IMR-90 (cell line): Measurements from ENCODE around the gene SPATA24. TPM values are rescaled to one million over a fixed set of nuclear protein-coding genes. Genes with fewer than 3 reads are reported as not detected.

Source experiments
- ATAC-seq: fragments of 200-7000 bp; cut with Tn5 transposase; 2 replicates; pipeline ENCODE4 v1.9.1; 2020; ENCODE audit warnings: low read depth, mild to moderate bottlenecking, moderate library complexity
- BruUV-seq: library from RNA; stranded (reverse); fragments of 400-500 nt; replicated peaks from 2 replicates; lab custom pipeline; 2021; lab: Mats Ljungman, UMichigan
- CTCF ChIA-PET: fragments of 300-600 bp; formaldehyde crosslinking; extraction: SDS; loops from one replicate; lab custom pipeline; 2021; ENCODE audit warnings: antibody characterized with exemption; lab: Yijun Ruan, JAX
- POLR2A ChIA-PET: fragments of 300-600 bp; sonication (Branson Sonifier 250); formaldehyde crosslinking; loops from one replicate; lab custom pipeline; 2022; ENCODE audit warnings: antibody characterized with exemption; ENCODE audit not compliant: unreplicated experiment; lab: Charles Lee
- DNase-seq: peaks from one replicate; pipeline ENCODE4 v3.0.0; 2013
- H2AFZ ChIP-seq: replicated peaks from 2 replicates; pipeline ENCODE3; 2013; ENCODE audit warnings: low read length, mild to moderate bottlenecking; ENCODE audit not compliant: poor library complexity
- H2AK5ac ChIP-seq: 2 replicates; pipeline ENCODE4 v1.6.1; 2013; ENCODE audit warnings: low read depth, low read length, inconsistent platforms
- H2AK9ac ChIP-seq: replicated peaks from 2 replicates; pipeline ENCODE3; 2013; ENCODE audit warnings: mild to moderate bottlenecking, low read depth, low read length, moderate library complexity; ENCODE audit not compliant: poor library complexity
- H2BK120ac ChIP-seq: 2 replicates; pipeline ENCODE4 v1.6.1; 2013; ENCODE audit warnings: low read depth, low read length, inconsistent platforms
- H2BK15ac ChIP-seq: 3 replicates; pipeline ENCODE4 v1.6.1; 2013; ENCODE audit warnings: low read depth, low read length, inconsistent platforms
- H2BK20ac ChIP-seq: 2 replicates; pipeline ENCODE4 v1.6.1; 2013; ENCODE audit warnings: low read depth, mild to moderate bottlenecking, inconsistent platforms, low read length, moderate library complexity
- H2BK5ac ChIP-seq: 2 replicates; pipeline ENCODE4 v1.6.1; 2013; ENCODE audit warnings: mild to moderate bottlenecking, low read depth, low read length, inconsistent platforms; ENCODE audit not compliant: poor library complexity, severe bottlenecking
- H3K14ac ChIP-seq: replicated peaks from 2 replicates; pipeline ENCODE4 v1.6.1; 2013; ENCODE audit warnings: low read depth, low read length, inconsistent platforms
- H3K18ac ChIP-seq: 2 replicates; pipeline ENCODE4 v1.6.1; 2013; ENCODE audit warnings: low read depth, low read length, control low read depth
- H3K23ac ChIP-seq: 2 replicates; pipeline ENCODE4 v1.6.1; 2013; ENCODE audit warnings: low read depth, low read length, inconsistent platforms
- H3K27ac ChIP-seq: 2 replicates; pipeline ENCODE4 v1.5.1; 2013; ENCODE audit warnings: mild to moderate bottlenecking, control low read depth, low read length; ENCODE audit not compliant: insufficient read depth
- H3K27me3 ChIP-seq: 2 replicates; pipeline ENCODE4 v1.6.1; 2013; ENCODE audit warnings: low read length; ENCODE audit not compliant: control insufficient read depth, insufficient read depth
- H3K36me3 ChIP-seq: 2 replicates; pipeline ENCODE4 v1.6.1; 2013; ENCODE audit warnings: low read length, mixed read lengths; ENCODE audit not compliant: control insufficient read depth, insufficient read depth
- H3K4ac ChIP-seq: 2 replicates; pipeline ENCODE4 v1.6.1; 2013; ENCODE audit warnings: low read depth, low read length, inconsistent platforms
- H3K4me1 ChIP-seq: 2 replicates; pipeline ENCODE4 v1.6.1; 2013; ENCODE audit warnings: low read length, mixed read lengths; ENCODE audit not compliant: control insufficient read depth, insufficient read depth
- H3K4me2 ChIP-seq: 2 replicates; pipeline ENCODE4 v1.6.1; 2013; ENCODE audit warnings: low read depth, mild to moderate bottlenecking, control low read depth, low read length, moderate library complexity
- H3K4me3 ChIP-seq: 2 replicates; pipeline ENCODE4 v1.5.1; 2013; ENCODE audit warnings: low read depth, mild to moderate bottlenecking, control low read depth, low read length, moderate library complexity; ENCODE audit not compliant: insufficient read depth
- H3K56ac ChIP-seq: 2 replicates; pipeline ENCODE4 v1.6.1; 2013; ENCODE audit warnings: low read length, inconsistent platforms; ENCODE audit not compliant: insufficient read depth; ENCODE audit errors: extremely low read depth
- H3K79me1 ChIP-seq, 2 experiments: 2 replicates each; pipeline ENCODE4 v1.6.1; 2013; ENCODE audit warnings: low read length in 2 of 2, inconsistent platforms in 1 of 2, low read depth in 1 of 2
- H3K9ac ChIP-seq: 2 replicates; pipeline ENCODE4 v1.6.1; 2013; ENCODE audit warnings: low read depth, low read length, control low read depth
- H3K9me1 ChIP-seq: 2 replicates; pipeline ENCODE4 v1.6.1; 2013; ENCODE audit warnings: low read length, inconsistent platforms; ENCODE audit not compliant: insufficient read depth
- H3K9me3 ChIP-seq: 2 replicates; pipeline ENCODE4 v1.6.1; 2013; ENCODE audit warnings: low read length; ENCODE audit not compliant: control insufficient read depth, insufficient read depth
- H4K20me1 ChIP-seq: 2 replicates; pipeline ENCODE4 v1.6.1; 2013; ENCODE audit warnings: low read length, inconsistent platforms; ENCODE audit not compliant: insufficient read depth
- H4K5ac ChIP-seq: 2 replicates; pipeline ENCODE4 v1.6.1; 2013; ENCODE audit warnings: mild to moderate bottlenecking, low read depth, low read length, control low read depth
- H4K8ac ChIP-seq, 2 experiments: 2 replicates each; pipeline ENCODE4 v1.6.1; 2013; ENCODE audit warnings: low read depth in 2 of 2, low read length in 2 of 2, control low read depth in 1 of 2, inconsistent platforms in 1 of 2
- H4K91ac ChIP-seq: 2 replicates; pipeline ENCODE4 v1.6.1; 2013; ENCODE audit warnings: low read depth, low read length, inconsistent platforms; ENCODE audit not compliant: insufficient read depth
- BHLHE40 ChIP-seq: fragments of 150-350 bp; IDR thresholded peaks from 2 replicates; pipeline ENCODE4 v1.6.1; 2016; ENCODE audit warnings: mild to moderate bottlenecking, low read depth, low read length
- CEBPB ChIP-seq: IDR thresholded peaks from 2 replicates; pipeline ENCODE4 v1.6.1; 2012; ENCODE audit warnings: low read depth, low read length, improper control_type of control experiment
- FOS ChIP-seq: fragments of 150-350 bp; IDR thresholded peaks from 2 replicates; pipeline ENCODE4 v1.6.1; 2016; ENCODE audit warnings: low read depth, low read length
- MAFK ChIP-seq: IDR thresholded peaks from 2 replicates; pipeline ENCODE4 v1.6.1; 2012; ENCODE audit warnings: low read depth, low read length, improper control_type of control experiment
- MAZ ChIP-seq: IDR thresholded peaks from 2 replicates; pipeline ENCODE4 v1.6.1; 2012; ENCODE audit warnings: low read depth, mild to moderate bottlenecking, low read length, improper control_type of control experiment, moderate library complexity, borderline replicate concordance
- MXI1 ChIP-seq: IDR thresholded peaks from 2 replicates; pipeline ENCODE4 v1.6.1; 2012; ENCODE audit warnings: low read depth, mild to moderate bottlenecking, low read length, moderate library complexity, borderline replicate concordance
- NFE2L2 ChIP-seq: fragments of 150-350 bp; IDR thresholded peaks from 2 replicates; pipeline ENCODE4 v1.6.1; 2016; ENCODE audit warnings: low read depth, mild to moderate bottlenecking, low read length
- POLR2A ChIP-seq: IDR thresholded peaks from 2 replicates; pipeline ENCODE4 v1.6.1; 2012; ENCODE audit warnings: mild to moderate bottlenecking, low read depth, low read length
- RAD21 ChIP-seq: IDR thresholded peaks from 2 replicates; pipeline ENCODE4 v1.6.1; 2012; ENCODE audit warnings: low read length, improper control_type of control experiment
- RCOR1 ChIP-seq: IDR thresholded peaks from 2 replicates; pipeline ENCODE4 v1.6.1; 2012; ENCODE audit warnings: mild to moderate bottlenecking, low read length, improper control_type of control experiment; ENCODE audit not compliant: insufficient replicate concordance
- SMC3 ChIP-seq: fragments of 150-350 bp; IDR thresholded peaks from 2 replicates; pipeline ENCODE4 v1.6.1; 2016; ENCODE audit warnings: low read depth, mild to moderate bottlenecking, antibody characterized with exemption, low read length, moderate library complexity
- WGBS, 2 experiments: methylation state at CpG; one replicate each; pipeline versions ENCODE4 v1.1.5 to v1.1.7; 2013; ENCODE audit warnings: missing lambda C conversion rate in 2 of 2; ENCODE audit not compliant: insufficient read length in 1 of 2; ENCODE audit errors: extremely low coverage in 2 of 2; 5-methylcytosine and 5-hydroxymethylcytosine counted together
- dilution Hi-C: fragments of 300-500 bp; cut with HindIII; formaldehyde crosslinking; loops from one replicate; pipeline ENCODE4 v1.14.3; 2018; ENCODE audit warnings: low sequenced_read_pairs; ENCODE audit not compliant: unreplicated experiment
- in situ Hi-C: fragments of 300-500 bp; cut with MboI; formaldehyde crosslinking; loops from 3 replicates; pipeline ENCODE4 v1.14.3; 2019; ENCODE audit warnings: low sequenced_read_pairs, inconsistent platforms, mixed read lengths
- intact Hi-C: fragments of 100-400 bp; cut with micrococcal nuclease; formaldehyde crosslinking; loops from 2 replicates; pipeline ENCODE4 v1.10.0; 2022
- polyA plus RNA-seq, 3 experiments: library from polyadenylated mRNA; depleted of rRNA; stranded (reverse); fragments of >200 nt; gene quantifications; 2 replicates each; pipeline ENCODE4 v1.2.3, GENCODE V29; 2012; ENCODE audit warnings: low replicate concordance in 1 of 3
- total RNA-seq: library from RNA; depleted of rRNA; stranded (reverse); fragments of >200 nt; gene quantifications from 2 replicates; pipeline ENCODE4 v1.2.3, GENCODE V29; 2012
- TF ChIP-seq, protein P1 (sequence below): fragments of 150-350 bp; IDR thresholded peaks from 2 replicates; pipeline ENCODE4 v1.6.1; 2017; ENCODE audit warnings: mild to moderate bottlenecking, antibody characterized with exemption, low read length, low read depth
- TF ChIP-seq, protein P2 (sequence below): fragments of 150-350 bp; IDR thresholded peaks from 2 replicates; pipeline ENCODE4 v1.6.1; 2016; ENCODE audit warnings: low read depth, mild to moderate bottlenecking, low read length, moderate library complexity, borderline replicate concordance
- TF ChIP-seq, protein P3 (sequence below): conservative IDR thresholded peaks from 2 replicates; pipeline ENCODE4 v1.5.1; 2012; ENCODE audit warnings: mild to moderate bottlenecking, low read depth, low read length, improper control_type of control experiment

Gene SPATA24
- total and polyA plus RNA-seq, 2 of the 4 experiments (the other 2 are of a cell fraction), result 4.1 to 4.3 TPM

DNA sequence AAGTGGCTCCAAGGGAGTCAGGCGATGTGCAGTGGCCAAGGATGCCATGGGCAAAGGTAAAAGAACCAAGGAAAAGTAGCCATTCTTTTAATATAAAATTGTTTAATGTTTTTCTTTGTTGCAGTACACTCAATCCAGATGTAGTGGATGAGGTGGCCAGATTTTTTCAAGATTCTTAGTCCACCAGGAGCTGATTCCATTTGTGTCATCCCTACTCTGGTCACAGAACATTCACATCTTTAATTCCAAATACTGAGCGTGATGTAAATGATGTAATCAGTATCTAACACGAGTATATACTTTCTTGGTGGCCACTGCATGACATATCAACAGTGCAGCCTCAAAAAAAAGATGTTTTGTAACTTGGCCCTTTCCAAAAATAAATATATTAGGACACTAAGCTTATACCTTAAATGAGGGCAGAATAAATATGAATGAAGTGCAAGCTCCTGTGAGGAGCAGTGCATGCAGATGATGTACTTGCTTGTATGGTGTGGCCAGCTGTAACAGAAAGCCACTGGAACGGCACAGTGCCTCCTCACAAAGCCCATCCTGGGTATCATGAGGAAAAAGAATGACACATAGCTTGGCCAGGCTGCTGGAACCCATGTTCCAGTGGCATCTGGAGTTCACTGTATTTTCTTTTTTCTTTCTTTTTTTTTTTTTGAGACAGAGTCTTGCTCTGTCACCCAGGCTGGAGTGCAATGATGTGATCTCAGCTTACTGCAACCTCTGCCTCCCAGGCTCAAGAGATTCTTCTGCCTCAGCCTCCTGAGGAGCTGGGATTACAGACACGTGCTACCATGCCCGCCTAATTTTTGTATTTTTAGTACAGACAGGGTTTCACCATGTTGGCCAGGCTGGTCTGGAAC, 6.5 kb upstream of the SPATA24 start:
- no peak overlapping the region for H2BK20ac ChIP-seq
- H4K91ac ChIP-seq, result no peak overlapping the region
- H3K9ac ChIP-seq, result no peak overlapping the region
- H3K4me3 ChIP-seq, result no peak overlapping the region
- H4K8ac ChIP-seq, result no peak overlapping the region
- in situ Hi-C loops, result no loop called here
- H3K14ac ChIP-seq, result no peak overlapping the region
- no TSS peak for BruUV-seq
- H4K5ac ChIP-seq, result no peak overlapping the region
- ChIA-PET CTCF (no interaction called here), POLR2A (interaction anchor here (0.5 kb wide), 1 partner anchor 154 kb away, joined by 3 read pairs; no protein-coding TSS in a partner anchor)
- H3K23ac ChIP-seq, result no peak overlapping the region
- no peak overlapping the region for H2BK5ac ChIP-seq
- H2AK9ac ChIP-seq, result no peak overlapping the region
- no peak overlapping the region for H3K18ac ChIP-seq
- WGBS, 2 experiments, result 80% methylated on average over 2 of the region's 6 CpGs; no CpG with 5 or more reads in 1 of the 2 experiments
- DNase-seq (peak; percentile 35), ATAC-seq (peak; percentile 56)
- H3K9me1 ChIP-seq, result no peaks in the 10 kb centered on the region
- H3K56ac ChIP-seq, result no peak overlapping the region
- no peak overlapping the region for H3K27ac ChIP-seq
- peaks cover 2% of the 10 kb centered on the region; the same call in 1 of the 2 replicates for H3K4me1 ChIP-seq
- no peak overlapping the region for H2AFZ ChIP-seq
- no peak overlapping the region for H3K4ac ChIP-seq
- H3K79me1 ChIP-seq, result no peaks in the 10 kb centered on the region
- no peak overlapping the region for H3K4me2 ChIP-seq
- no peaks in the 10 kb centered on the region for H3K9me3 ChIP-seq
- intact Hi-C loops, result no loop called here
- dilution Hi-C loops, result loop anchor here (25.0 kb wide), 1 partner anchor 102 kb away; no protein-coding TSS in a partner anchor
- no peaks in the 10 kb centered on the region for H3K27me3 ChIP-seq
- peaks cover 6% of the 10 kb centered on the region; the same call in 1 of the 2 replicates for H3K36me3 ChIP-seq
- no peak overlapping the region for H2AK5ac ChIP-seq
- no peaks in the 10 kb centered on the region for H4K20me1 ChIP-seq
- no peak overlapping the region for H2BK15ac ChIP-seq
- no peak overlapping the region for H2BK120ac ChIP-seq
- TF ChIP-seq, protein P1, sequence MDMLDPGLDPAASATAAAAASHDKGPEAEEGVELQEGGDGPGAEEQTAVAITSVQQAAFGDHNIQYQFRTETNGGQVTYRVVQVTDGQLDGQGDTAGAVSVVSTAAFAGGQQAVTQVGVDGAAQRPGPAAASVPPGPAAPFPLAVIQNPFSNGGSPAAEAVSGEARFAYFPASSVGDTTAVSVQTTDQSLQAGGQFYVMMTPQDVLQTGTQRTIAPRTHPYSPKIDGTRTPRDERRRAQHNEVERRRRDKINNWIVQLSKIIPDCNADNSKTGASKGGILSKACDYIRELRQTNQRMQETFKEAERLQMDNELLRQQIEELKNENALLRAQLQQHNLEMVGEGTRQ, result no peak
- TF ChIP-seq BHLHE40 (no peak), MAFK (no peak), POLR2A (no peak), MAZ (no peak), FOS (no peak), RCOR1 (no peak), RAD21 (no peak), SMC3 (no peak), MXI1 (no peak), CEBPB (no peak), NFE2L2 (no peak)
- TF ChIP-seq, protein P2, sequence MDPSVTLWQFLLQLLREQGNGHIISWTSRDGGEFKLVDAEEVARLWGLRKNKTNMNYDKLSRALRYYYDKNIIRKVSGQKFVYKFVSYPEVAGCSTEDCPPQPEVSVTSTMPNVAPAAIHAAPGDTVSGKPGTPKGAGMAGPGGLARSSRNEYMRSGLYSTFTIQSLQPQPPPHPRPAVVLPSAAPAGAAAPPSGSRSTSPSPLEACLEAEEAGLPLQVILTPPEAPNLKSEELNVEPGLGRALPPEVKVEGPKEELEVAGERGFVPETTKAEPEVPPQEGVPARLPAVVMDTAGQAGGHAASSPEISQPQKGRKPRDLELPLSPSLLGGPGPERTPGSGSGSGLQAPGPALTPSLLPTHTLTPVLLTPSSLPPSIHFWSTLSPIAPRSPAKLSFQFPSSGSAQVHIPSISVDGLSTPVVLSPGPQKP, result no peak
- TF ChIP-seq, protein P3, sequence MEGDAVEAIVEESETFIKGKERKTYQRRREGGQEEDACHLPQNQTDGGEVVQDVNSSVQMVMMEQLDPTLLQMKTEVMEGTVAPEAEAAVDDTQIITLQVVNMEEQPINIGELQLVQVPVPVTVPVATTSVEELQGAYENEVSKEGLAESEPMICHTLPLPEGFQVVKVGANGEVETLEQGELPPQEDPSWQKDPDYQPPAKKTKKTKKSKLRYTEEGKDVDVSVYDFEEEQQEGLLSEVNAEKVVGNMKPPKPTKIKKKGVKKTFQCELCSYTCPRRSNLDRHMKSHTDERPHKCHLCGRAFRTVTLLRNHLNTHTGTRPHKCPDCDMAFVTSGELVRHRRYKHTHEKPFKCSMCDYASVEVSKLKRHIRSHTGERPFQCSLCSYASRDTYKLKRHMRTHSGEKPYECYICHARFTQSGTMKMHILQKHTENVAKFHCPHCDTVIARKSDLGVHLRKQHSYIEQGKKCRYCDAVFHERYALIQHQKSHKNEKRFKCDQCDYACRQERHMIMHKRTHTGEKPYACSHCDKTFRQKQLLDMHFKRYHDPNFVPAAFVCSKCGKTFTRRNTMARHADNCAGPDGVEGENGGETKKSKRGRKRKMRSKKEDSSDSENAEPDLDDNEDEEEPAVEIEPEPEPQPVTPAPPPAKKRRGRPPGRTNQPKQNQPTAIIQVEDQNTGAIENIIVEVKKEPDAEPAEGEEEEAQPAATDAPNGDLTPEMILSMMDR, result no peak
